IPS-NIHi11 (cell line): ENCODE results near the gene RPS2.

Experiments used
- DNase-seq: peaks from one replicate; pipeline ENCODE4 v3.0.0; 2012; ENCODE audit warnings: mixed read lengths, low spot score

The RPS2 gene

DNA sequence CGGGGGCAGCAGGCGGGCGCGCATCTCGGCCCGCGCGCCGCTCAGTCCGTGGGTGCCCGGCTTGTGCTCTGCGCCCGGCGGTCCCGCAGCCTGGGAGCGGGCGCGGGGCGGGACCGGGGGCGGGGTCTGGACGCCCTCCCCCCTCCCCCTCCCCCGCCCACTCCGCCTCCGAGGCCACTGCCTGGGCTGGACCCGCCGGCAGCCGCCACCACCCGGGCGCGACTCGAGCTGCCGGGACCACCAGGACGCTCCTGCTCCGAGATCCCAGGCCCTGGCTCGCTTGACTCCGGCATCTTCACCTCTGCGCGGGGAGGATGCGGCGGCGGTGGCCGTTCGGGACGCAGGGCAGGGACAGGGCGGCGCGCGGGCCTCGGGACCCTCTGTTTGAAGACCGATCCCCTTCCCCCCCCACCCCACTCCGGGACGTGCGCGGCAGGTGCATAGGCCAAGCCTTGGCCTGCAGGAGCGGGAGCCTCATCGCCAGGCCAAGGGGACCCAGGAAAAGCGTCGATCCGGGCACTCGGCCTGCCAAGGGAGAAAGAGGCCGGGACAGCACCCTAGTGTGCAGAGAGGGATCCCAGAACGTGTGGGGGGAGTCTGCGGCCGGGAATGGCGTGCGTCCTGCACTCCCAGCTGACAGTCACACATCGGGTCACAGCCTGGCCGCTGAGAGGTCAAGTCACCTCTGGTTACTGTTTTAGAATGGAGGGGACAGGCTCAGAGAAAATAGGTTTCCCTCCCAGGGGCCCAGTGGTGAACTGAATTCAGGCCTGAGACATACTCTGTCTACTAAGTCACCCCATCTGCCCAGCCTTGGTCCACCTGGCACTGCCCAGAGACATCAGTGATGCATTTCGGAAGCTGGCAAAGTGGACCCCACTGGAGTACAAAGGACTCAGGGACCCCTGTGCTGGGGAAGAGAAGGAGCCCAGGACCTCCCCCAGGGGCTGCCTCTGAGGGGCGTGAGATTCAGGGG is 46.0 kb downstream of the RPS2 start, which contains the start of gene HS3ST6:
HS3ST6 (minus strand) TSS at position 65 of the 976 bp plus-strand sequence. CDS start 92 bp downstream, outside the sequence.
- peak; percentile 79 for DNase-seq

DNA sequence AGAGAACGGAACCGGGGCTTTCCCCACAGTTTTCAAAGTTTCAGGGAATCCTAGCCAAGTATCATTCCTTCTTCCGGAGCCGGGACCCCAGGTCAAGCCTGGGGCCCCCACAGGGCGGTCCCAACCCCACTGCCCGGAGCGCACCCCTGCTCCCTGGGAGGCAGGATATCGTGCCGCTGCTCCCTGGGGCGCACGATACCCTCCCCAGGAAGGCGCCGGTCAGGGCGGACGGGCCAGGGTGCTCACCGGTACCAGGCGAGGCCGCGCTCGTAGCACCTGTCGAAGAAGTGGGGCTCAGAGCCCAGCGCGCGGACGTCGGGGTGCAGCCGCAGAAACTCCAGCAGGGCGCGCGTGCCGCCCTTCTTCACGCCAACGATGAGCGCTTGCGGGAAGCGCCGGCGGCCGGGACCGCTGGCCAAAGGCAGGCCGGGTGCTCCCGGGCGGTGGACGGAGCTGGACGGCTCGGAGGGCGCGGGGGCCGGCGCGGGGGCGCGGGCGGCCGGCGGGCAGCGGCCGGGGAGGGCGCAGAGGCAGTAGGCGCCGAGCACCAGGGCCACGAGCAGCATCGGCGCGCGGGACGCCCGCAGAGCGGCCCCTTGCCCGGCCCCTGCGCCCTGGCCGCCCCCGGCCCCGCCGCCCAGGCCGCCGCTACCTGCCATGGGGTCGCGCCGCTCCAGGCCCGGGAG is 46.8 kb downstream of the RPS2 start:
- peak; percentile 17 for DNase-seq

DNA sequence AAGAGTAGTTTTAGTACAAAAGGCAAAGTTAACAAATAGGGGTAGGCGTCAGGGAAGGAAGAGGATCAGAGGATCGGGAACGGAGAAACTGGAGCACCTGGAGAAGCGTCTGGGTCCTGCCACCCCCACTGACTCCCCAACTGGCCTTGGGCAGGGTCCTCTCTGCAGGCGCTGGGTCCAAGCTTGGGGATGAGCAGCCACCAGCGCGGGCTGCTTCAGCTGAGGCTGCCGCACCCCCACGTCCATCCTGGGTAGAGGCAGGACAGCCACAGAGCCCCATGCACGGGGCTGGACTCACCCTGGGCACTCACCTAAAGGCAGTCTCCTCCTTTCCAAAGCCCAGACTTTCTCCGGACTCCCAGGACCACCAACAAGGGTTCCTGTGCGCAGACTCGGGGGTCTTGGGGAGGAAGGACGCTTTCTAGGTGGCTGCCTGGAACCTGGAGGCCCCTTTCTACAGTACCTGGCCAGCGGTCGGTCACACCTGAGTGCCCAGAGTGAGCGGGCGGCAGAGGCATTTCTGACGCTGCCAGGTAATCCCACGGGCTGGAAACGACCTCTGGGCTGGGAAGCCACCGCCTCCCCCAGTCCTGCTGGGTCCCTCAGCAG is 47.5 kb downstream of the RPS2 start:
- no peak for DNase-seq

DNA sequence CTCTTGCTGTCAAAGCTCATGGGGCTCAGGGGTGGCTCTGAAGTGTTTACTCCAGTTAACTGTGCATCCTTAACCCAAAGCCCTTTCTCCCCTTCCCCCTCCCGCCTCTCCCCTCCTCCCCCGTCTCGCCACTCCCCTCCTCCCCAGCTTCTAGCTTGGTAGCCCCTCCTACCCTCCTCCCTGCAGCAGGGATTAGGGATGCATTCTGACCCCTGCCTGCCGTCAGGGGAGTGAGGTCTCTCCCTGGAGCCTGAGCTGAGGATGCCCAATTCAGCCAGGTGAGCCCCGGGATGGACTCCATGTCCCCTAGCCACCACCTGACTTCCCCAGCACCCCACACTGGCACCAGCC is 48.0 kb downstream of the RPS2 start:
- DNase-seq = peak; percentile 72

DNA sequence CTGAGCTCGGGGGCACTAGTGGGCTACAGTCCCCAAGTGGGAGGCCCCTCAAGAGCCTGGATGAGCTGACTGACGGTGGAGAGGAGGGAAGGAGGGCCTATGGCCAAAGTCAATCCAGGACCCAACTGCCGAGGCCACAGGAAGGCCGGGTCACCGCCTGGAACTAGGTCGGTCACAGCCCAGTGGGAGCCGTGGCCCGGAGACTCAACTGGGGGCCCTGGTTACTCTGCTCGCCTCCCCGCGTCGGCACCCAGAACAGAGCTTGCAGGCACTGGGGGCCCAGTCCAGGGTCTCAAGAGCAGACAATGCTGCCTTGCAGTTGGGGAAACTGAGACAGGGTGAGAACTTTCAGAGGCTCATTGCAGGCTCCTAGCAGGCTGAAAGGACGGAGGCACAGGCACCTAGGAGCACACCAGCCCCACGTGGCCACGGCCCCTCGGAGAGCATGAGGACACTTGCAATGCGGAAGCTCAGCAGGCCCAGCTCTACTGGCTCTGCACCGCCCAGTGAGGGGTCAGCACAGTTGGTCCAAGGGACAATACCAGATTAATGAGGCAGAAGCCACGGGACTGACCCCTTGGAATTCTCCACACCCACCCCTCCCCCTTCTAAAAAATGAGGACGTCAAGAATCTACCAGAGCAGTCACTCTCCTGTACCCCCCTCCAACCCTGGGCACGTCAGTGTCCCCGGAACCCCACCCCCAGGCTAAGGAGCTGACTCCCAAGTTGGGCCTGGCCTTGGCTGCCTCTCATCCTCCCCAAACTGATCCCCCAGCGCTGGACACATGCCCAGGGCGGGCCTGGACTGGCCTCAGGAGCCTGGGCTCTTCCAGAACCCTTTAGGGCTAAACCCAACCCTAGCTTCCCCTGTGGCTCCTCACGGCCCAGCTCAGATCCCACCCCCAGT is 48.6 kb downstream of the RPS2 start:
- no peak for DNase-seq

DNA sequence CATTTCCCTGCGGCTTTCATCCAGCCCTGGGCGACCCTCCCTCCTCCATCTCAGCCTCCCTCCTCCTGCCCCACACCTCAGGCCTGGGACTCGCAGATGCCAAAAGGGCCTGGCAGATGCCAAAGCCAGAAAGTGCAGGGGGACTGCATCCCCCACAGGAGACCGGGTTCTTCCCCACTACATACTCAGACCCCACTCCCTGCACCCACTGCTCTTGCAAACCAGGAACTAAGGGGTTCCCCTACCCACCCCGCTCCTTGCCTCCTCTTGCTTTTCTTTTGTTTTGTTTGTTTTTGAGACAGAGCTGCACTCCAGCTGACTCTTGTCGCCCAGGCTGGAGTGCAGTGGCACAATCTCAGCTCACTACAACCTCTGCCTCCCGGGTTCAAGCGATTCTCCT is 49.6 kb downstream of the RPS2 start:
- DNase-seq = no peak

DNA sequence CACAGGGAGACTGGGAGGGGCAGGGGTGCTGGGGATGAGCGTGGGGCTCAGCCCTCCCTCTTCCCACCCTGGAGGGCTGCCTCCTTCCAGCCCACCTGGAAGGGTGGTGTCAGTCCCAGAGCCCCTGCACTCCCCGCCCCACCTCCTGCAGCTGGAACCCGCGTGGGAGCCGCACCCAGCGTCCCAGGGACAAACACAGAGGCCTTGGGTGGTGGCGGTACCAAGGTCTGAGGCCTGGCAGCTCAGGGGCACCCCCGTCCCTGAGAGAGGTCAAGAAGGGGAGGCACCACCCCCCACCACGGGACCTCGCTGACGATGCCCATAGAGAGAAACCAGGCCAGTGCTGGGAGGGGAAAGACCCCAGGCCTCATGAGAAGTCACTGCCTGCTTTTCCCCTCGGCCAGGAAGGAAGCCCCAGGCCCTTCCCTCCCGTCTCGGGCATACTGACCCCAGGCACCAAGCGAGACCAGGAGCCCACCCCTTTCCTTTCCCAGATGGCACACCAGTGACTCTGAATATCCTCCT is 50.5 kb downstream of the RPS2 start:
- DNase-seq = no peak

DNA sequence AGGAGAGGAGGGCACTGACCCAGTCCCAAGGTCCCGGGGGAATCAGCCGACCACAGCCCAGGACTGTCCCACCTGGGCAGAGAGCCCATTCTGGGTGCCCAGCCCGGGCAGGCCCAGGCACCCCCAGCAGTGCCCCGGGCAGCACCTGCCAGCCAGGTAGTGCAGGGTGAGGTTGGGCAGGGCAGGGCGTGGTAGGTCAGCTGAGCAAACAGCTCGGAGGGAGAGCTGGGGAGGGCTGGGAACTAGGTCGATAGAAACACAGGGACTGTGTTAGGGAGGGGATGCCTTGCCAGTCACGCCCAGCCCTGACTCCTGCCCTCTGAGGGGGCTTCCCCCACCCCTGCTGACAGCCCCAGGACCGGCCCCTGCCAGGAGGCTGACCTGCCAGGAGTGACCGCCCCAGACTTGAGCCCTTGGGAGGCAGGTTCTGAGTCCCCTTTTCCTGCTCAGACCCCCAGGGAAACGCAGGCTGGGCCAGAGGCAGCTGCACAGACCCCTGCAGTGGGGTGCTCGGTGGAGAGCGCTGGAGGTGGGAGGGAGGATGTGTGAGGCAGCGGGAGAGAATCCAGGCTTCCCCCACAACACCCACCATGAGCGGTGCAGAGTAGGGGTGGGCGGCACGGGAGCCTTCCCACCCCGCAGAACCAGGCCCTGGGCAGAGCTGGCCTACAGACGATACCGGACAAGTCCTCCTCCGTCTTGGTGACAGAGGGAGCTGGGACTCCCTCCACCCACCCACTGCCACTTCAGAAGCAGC is 51.1 kb downstream of the RPS2 start:
- DNase-seq = no peak

DNA sequence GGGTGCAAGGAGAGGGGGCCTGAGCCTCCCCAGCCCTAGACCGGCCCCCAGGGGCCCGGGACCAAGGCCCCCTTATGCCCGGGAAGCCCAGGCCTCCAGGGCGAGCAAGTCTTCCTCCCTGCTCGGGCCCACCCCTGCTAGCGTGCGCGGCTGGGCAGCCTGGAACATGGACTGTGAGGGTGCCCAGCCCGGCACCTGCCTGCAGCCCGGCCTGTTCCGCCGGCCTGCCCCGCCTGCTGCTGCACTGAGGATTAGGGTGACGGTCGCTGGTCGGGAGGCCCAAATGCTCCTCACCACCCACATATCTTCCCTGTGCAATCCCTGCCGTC is 52.4 kb downstream of the RPS2 start:
- DNase-seq = no peak
